ENCODE results near the gene SERPINF2.
A peak's percentile ranks its signal among the peaks of the same experiment; 100 is the strongest.

GRCh38 chr17:1736348-1737281 is 6.1 kb upstream of the SERPINF2 start:
- TF ChIP-seq POLR2AphosphoS5 (IDR thresholded peaks at IDR 0.05; ENCODE audit: low read depth, low read length) (no peak; the same call in 1 of the 2 replicates), POLR2A (IDR thresholded peaks at IDR 0.05; ENCODE audit: low read depth, low read length) (no peak), TAF1 (IDR thresholded peaks at IDR 0.05; ENCODE audit: low read depth, low read length) (no peak), POU2F2 (IDR thresholded peaks at IDR 0.05; ENCODE audit: low read depth, low read length) (no peak), SPI1 (IDR thresholded peaks at IDR 0.05; ENCODE audit: low read depth, low read length) (peak; percentile 55; the same call in 1 of the 2 replicates), PAX5 (IDR thresholded peaks at IDR 0.05; ENCODE audit: insufficient read depth, low read length, severe bottlenecking) (no peak)

Measured in GM12891 (cell line).